CD14-positive monocyte (primary cell): Measurements from ENCODE around the gene NLRC4. TPM values are rescaled to one million over a fixed set of nuclear protein-coding genes. Genes with fewer than 3 reads are reported as not detected.

Experiments
- DNase-seq, 3 donors: peaks; one replicate each; pipeline ENCODE4 v3.0.0-alpha.2; 2011 to 2022
- H2AFZ ChIP-seq: 2 replicates; pipeline ENCODE4 v1.6.0; 2012; ENCODE audit warnings: mild to moderate bottlenecking, low read depth, low read length, inconsistent platforms; ENCODE audit not compliant: insufficient read depth, poor library complexity, severe bottlenecking
- H3K27ac ChIP-seq, 2 donors: 1 replicate in 1 of 2; 2 replicates in 1 of 2; pipeline ENCODE4 v1.5.1; 2012 to 2013; ENCODE audit warnings: low read length in 2 of 2, control low read depth in 1 of 2, inconsistent platforms in 1 of 2, low read depth in 1 of 2, mild to moderate bottlenecking in 1 of 2
- H3K27me3 ChIP-seq, 2 donors: one replicate each; pipeline versions ENCODE4 v1.6.0 to v1.6.1; 2011 to 2013; ENCODE audit warnings: low read length in 2 of 2; ENCODE audit not compliant: control insufficient read depth in 2 of 2, insufficient read depth in 2 of 2
- H3K36me3 ChIP-seq, 2 donors: replicated peaks in 1 of 2; 1 replicate in 1 of 2; 2 replicates in 1 of 2; pipeline versions ENCODE4 v1.5.1 to v1.6.1; 2012 to 2013; ENCODE audit warnings: low read length in 2 of 2, control low read depth in 1 of 2, inconsistent platforms in 1 of 2, mild to moderate bottlenecking in 1 of 2; ENCODE audit not compliant: insufficient read depth in 2 of 2, control insufficient read depth in 1 of 2
- H3K4me1 ChIP-seq, 2 donors: 1 replicate in 1 of 2; 2 replicates in 1 of 2; pipeline versions ENCODE4 v1.5.1 to v1.6.1; 2012 to 2013; ENCODE audit warnings: low read length in 2 of 2, control low read depth in 1 of 2, inconsistent platforms in 1 of 2, mild to moderate bottlenecking in 1 of 2, moderate library complexity in 1 of 2; ENCODE audit not compliant: insufficient read depth in 2 of 2, control insufficient read depth in 1 of 2
- H3K4me2 ChIP-seq: replicated peaks from 2 replicates; pipeline ENCODE3; 2012; ENCODE audit warnings: low read length, moderate library complexity, mild to moderate bottlenecking; ENCODE audit not compliant: poor library complexity, severe bottlenecking; ENCODE audit errors: extremely low read depth
- H3K4me3 ChIP-seq, 3 experiments: fragments of 200-600 bp in 1 of 3; sonication (generic) in 1 of 3; replicated peaks in 1 of 3; 1 replicate in 2 of 3; 2 replicates in 1 of 3; pipeline ENCODE4 v1.5.1; 2011 to 2013; ENCODE audit warnings: low read length in 3 of 3, mild to moderate bottlenecking in 3 of 3, control low read depth in 2 of 3, low read depth in 2 of 3, inconsistent platforms in 1 of 3, moderate library complexity in 1 of 3
- H3K79me2 ChIP-seq: 2 replicates; pipeline ENCODE4 v1.6.0; 2012; ENCODE audit warnings: mild to moderate bottlenecking, control low read depth, inconsistent platforms, low read length, moderate library complexity; ENCODE audit not compliant: insufficient read depth
- H3K9ac ChIP-seq: 2 replicates; pipeline ENCODE4 v1.6.0; 2017; ENCODE audit warnings: low read length, mild to moderate bottlenecking; ENCODE audit not compliant: insufficient read depth, poor library complexity, severe bottlenecking
- H3K9me3 ChIP-seq, 2 donors: replicated peaks in 1 of 2; 1 replicate in 1 of 2; 2 replicates in 1 of 2; pipeline versions ENCODE4 v1.5.1 to v1.6.1; 2012 to 2013; ENCODE audit warnings: low read length in 2 of 2, control low read depth in 1 of 2; ENCODE audit not compliant: control insufficient read depth in 1 of 2, insufficient read depth in 1 of 2
- H4K20me1 ChIP-seq: 2 replicates; pipeline ENCODE4 v1.6.0; 2012; ENCODE audit warnings: mild to moderate bottlenecking, low read length, control low read depth, moderate library complexity; ENCODE audit not compliant: insufficient read depth
- H3K27ac Mint-ChIP-seq, 7 donors: one replicate each; pipeline ENCODE4 v1.8.0; 2020; ENCODE audit warnings: mild to moderate bottlenecking in 7 of 7, mixed read lengths in 7 of 7, moderate library complexity in 6 of 7, inconsistent platforms in 2 of 7
- H3K27me3 Mint-ChIP-seq, 3 donors: one replicate each; pipeline ENCODE4 v1.8.0; 2021 to 2022; ENCODE audit warnings: low read depth in 3 of 3, mild to moderate bottlenecking in 3 of 3, mixed read lengths in 3 of 3, moderate library complexity in 3 of 3, inconsistent platforms in 1 of 3
- H3K36me3 Mint-ChIP-seq, 2 donors: one replicate each; pipeline ENCODE4 v1.8.0; 2020; ENCODE audit warnings: mixed read lengths in 2 of 2, inconsistent platforms in 1 of 2, mild to moderate bottlenecking in 1 of 2
- H3K4me1 Mint-ChIP-seq: one replicate; pipeline ENCODE4 v1.8.0; 2020; ENCODE audit warnings: mild to moderate bottlenecking, mixed read lengths
- H3K4me3 Mint-ChIP-seq, 2 donors: one replicate each; pipeline ENCODE4 v1.8.0; 2020; ENCODE audit warnings: mild to moderate bottlenecking in 2 of 2, mixed read lengths in 2 of 2, moderate library complexity in 1 of 2
- H3K9me3 Mint-ChIP-seq, 7 donors: one replicate each; pipeline ENCODE4 v1.8.0; 2020 to 2022; ENCODE audit warnings: mixed read lengths in 7 of 7, mild to moderate bottlenecking in 6 of 7, moderate library complexity in 6 of 7, inconsistent platforms in 2 of 7
- WGBS: methylation state at CpG from one replicate; pipeline ENCODE4 v1.1.5; 2013; ENCODE audit warnings: missing lambda C conversion rate; ENCODE audit not compliant: insufficient coverage; 5-methylcytosine and 5-hydroxymethylcytosine counted together
- intact Hi-C, 2 donors: fragments of 100-400 bp; cut with micrococcal nuclease; formaldehyde crosslinking; loops; one replicate each; pipeline versions ENCODE4 v1.15.0 to v1.15.1; 2023
- polyA plus RNA-seq, 3 donors: library from polyadenylated mRNA; depleted of rRNA in 1 of 3; unstranded in 2 of 3; stranded (reverse) in 1 of 3; fragments of 300-500 nt in 2 of 3; fragments of >200 nt in 1 of 3; fragmentation: Illumina TruSeq in 2 of 3; gene quantifications; 1 replicate in 2 of 3; 2 replicates in 1 of 3; pipeline ENCODE4 v1.2.3, GENCODE V29; 2012 to 2021
- TF ChIP-seq, protein P1 (sequence below): fragments of 200-600 bp; IDR thresholded peaks from one replicate; pipeline ENCODE4 v1.8.0; 2022; ENCODE audit warnings: antibody characterized with exemption, mild to moderate bottlenecking

The NLRC4 gene
- polyA plus RNA-seq, 3 donors: 18.8 to 38.3 (median 27.3) TPM

DNA sequence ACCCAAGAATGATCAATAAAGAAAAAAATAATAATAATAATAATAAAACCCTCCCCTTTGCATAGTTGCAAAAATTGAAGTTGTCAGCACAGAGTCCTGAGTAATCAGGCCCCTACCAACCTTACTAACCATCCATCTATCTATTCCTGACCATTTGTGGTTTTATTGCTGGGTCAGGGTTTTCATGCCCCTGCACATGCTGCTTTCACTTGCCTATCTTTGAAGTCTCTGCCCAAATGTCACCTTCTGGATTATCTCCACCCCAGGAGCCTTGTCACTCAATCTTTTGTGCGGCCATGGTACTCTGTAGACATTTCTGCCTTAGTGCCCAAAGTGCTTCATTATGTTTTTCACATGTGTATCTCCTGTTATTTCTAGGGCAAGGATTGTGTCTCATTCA lies 63.9 kb downstream of the NLRC4 start:
- WGBS: no CpG with 5 or more reads among the region's 1 CpG
- TF ChIP-seq, protein P1, sequence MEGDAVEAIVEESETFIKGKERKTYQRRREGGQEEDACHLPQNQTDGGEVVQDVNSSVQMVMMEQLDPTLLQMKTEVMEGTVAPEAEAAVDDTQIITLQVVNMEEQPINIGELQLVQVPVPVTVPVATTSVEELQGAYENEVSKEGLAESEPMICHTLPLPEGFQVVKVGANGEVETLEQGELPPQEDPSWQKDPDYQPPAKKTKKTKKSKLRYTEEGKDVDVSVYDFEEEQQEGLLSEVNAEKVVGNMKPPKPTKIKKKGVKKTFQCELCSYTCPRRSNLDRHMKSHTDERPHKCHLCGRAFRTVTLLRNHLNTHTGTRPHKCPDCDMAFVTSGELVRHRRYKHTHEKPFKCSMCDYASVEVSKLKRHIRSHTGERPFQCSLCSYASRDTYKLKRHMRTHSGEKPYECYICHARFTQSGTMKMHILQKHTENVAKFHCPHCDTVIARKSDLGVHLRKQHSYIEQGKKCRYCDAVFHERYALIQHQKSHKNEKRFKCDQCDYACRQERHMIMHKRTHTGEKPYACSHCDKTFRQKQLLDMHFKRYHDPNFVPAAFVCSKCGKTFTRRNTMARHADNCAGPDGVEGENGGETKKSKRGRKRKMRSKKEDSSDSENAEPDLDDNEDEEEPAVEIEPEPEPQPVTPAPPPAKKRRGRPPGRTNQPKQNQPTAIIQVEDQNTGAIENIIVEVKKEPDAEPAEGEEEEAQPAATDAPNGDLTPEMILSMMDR: no peak
- H3K9ac ChIP-seq: no peak overlapping the region
- Mint-ChIP-seq H3K27me3 (no peaks in the 10 kb centered on the region), H3K27ac (no peak overlapping the region), H3K4me1 (peaks cover 4% of the 10 kb centered on the region), H3K4me3 (no peak overlapping the region), H3K36me3 (peaks cover 50 to 81% of the 10 kb centered on the region in 2 donors), H3K9me3 (no peaks in the 10 kb centered on the region)
- no peak overlapping the region for H3K4me2 ChIP-seq
- H3K79me2 ChIP-seq: no peaks in the 10 kb centered on the region
- DNase-seq: no peak
- no peaks in the 10 kb centered on the region for H3K4me1 ChIP-seq
- H3K27me3 ChIP-seq: no peaks in the 10 kb centered on the region
- H3K4me3 ChIP-seq: no peak overlapping the region
- intact Hi-C loops: no loop called here
- H3K27ac ChIP-seq: no peak overlapping the region
- no peak overlapping the region for H2AFZ ChIP-seq
- H4K20me1 ChIP-seq: no peaks in the 10 kb centered on the region
- H3K36me3 ChIP-seq: peaks cover 27 to 67% of the 10 kb centered on the region in 2 donors
- H3K9me3 ChIP-seq: no peaks in the 10 kb centered on the region

DNA sequence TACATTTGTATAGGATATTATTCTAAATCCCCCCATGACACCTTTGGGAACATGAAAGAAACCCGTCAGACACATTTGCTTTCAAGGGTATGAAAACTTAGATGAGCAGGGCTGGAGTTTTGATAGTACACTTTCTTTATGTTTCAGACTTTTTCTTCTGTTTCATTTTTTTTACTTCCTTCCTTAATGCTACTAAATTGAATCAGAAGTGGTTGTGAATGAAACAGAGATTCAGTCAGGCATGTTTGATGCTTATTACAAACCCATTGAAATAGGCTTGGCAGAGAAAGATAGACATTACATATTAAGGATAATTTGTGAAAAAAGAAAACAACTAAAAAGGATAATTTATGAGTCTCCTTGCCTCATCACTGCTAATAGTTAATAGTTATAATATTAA lies 72.3 kb downstream of the NLRC4 start:
- H3K4me3 Mint-ChIP-seq: no peak overlapping the region
- no peak overlapping the region for H3K4me2 ChIP-seq

More for the DNA sequence above, 72.3 kb downstream of the NLRC4 start:
- no CpG with 5 or more reads among the region's 1 CpG for WGBS
- intact Hi-C loops: no loop called here
- Histone ChIP-seq H3K4me1 (no peaks in the 10 kb centered on the region), H3K27ac (no peak overlapping the region), H3K79me2 (no peaks in the 10 kb centered on the region), H3K9me3 (no peaks in the 10 kb centered on the region), H3K27me3 (no peaks in the 10 kb centered on the region), H4K20me1 (no peaks in the 10 kb centered on the region), H3K9ac (no peak overlapping the region), H2AFZ (no peak overlapping the region), H3K4me3 (no peak overlapping the region), H3K36me3 (peaks cover 26 to 63% of the 10 kb centered on the region in 2 donors)
- Mint-ChIP-seq H3K36me3 (peaks cover 44 to 53% of the 10 kb centered on the region in 2 donors), H3K4me1 (no peaks in the 10 kb centered on the region), H3K9me3 (no peaks in the 10 kb centered on the region), H3K27ac (no peak overlapping the region), H3K27me3 (no peaks in the 10 kb centered on the region)
- no peak for DNase-seq
- TF ChIP-seq, protein P1: no peak
